Brain microvascular endothelial cell (primary cell): ENCODE results near the gene B3GNT4.

Source experiments
- DNase-seq: peaks from one replicate; pipeline ENCODE4 v3.0.0-alpha.2; 2020
- H3K27ac ChIP-seq: fragments of 250-450 bp; sonication (Bioruptor Pico); 2 replicates; pipeline ENCODE4 v1.5.1; 2020; ENCODE audit warnings: mild to moderate bottlenecking, moderate library complexity
- H3K27me3 ChIP-seq: fragments of 250-450 bp; sonication (Bioruptor Pico); replicated peaks from 2 replicates; pipeline ENCODE4 v1.5.1; 2020; ENCODE audit warnings: mild to moderate bottlenecking
- H3K36me3 ChIP-seq: fragments of 250-450 bp; sonication (Bioruptor Pico); replicated peaks from 2 replicates; pipeline ENCODE4 v1.5.1; 2020; ENCODE audit warnings: mild to moderate bottlenecking
- H3K4me3 ChIP-seq: 2 replicates; pipeline ENCODE4 v1.5.1; 2011; ENCODE audit warnings: low read depth, mild to moderate bottlenecking, control low read depth, low read length, moderate library complexity
- in situ Hi-C: cut with HindIII; loops from 2 replicates; pipeline ENCODE4 v1.10.0; 2017; ENCODE audit warnings: low sequenced_read_pairs, low pct_ligation_motif_present
- TF ChIP-seq, protein P1 (sequence below): IDR thresholded peaks from 2 replicates; pipeline ENCODE4 v1.5.1; 2011; ENCODE audit warnings: low read depth, mild to moderate bottlenecking, moderate library complexity, low read length, control low read depth, inconsistent platforms; ENCODE audit errors: missing control alignments

B3GNT4 gene

DNA sequence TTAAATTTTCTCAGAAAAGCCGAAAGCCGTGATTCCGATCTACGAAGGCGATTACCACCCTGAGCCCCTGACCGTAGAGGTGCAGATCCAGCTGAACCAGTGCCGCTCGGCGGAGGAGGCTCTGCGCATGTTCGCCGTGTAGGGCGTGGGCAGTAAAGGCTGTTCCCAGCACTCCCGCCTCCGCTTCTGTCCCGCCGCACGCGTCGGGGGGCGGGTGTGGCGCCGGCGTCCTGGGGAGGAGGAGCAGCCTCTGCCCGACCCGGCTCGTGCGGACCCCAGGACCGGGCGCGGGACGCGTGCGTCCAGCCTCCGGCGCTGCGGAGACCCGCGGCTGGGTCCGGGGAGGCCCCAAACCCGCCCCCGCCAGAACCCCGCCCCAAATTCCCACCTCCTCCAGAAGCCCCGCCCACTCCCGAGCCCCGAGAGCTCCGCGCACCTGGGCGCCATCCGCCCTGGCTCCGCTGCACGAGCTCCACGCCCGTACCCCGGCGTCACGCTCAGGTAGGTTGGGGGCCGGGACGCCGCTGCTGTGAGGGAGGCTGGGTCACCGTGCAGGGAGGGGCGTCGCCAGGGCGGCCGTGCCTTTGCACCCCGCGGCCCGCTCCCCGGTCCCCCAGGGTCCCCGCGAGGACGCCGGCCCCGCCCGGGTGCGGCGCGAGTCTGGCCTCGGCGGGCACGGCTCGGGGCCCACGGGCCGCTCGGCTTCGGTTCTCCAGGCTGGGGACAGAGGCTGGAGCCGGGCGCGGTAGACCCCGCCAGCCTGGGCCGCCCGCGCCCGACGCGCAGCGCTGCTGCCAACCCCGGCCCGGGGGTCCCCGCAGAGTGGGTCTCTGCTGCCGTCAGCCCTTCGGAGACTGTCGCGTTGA is at the start of gene B3GNT4:
TSS of gene B3GNT4 (plus strand) at position 409 of the 866 bp plus-strand sequence. CDS start 910 bp downstream, outside the sequence.
- H3K27ac ChIP-seq = no peak within 1 kb of the TSS
- peaks cover 16% of the 10 kb centered on the region for H3K27me3 ChIP-seq
- H3K4me3 ChIP-seq = peak within 1 kb of the TSS; percentile 53
- in situ Hi-C loops = no loop called here
- H3K36me3 ChIP-seq = peaks cover 14% of the 10 kb centered on the region
- peak; percentile 24 for DNase-seq
- TF ChIP-seq, protein P1, sequence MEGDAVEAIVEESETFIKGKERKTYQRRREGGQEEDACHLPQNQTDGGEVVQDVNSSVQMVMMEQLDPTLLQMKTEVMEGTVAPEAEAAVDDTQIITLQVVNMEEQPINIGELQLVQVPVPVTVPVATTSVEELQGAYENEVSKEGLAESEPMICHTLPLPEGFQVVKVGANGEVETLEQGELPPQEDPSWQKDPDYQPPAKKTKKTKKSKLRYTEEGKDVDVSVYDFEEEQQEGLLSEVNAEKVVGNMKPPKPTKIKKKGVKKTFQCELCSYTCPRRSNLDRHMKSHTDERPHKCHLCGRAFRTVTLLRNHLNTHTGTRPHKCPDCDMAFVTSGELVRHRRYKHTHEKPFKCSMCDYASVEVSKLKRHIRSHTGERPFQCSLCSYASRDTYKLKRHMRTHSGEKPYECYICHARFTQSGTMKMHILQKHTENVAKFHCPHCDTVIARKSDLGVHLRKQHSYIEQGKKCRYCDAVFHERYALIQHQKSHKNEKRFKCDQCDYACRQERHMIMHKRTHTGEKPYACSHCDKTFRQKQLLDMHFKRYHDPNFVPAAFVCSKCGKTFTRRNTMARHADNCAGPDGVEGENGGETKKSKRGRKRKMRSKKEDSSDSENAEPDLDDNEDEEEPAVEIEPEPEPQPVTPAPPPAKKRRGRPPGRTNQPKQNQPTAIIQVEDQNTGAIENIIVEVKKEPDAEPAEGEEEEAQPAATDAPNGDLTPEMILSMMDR = no peak

DNA sequence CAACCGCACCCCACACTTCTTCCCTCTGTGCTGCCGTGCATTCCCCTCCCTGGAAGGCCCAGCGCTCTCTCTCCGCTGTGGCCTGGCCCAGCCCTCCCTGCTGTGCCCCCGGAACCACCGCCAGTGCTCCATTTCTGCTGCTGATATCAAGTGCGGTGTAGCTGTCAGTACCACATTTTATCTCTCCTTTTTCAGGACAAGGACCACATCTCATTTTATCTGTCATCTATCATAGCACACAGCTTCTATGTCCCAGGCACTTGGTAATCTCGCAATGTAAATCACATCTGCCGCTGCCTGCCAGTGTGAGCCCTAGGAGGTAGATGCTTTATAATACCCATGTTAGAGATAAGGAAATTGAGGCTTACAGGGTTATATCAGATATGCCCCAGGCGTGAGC is 47.8 kb upstream of the B3GNT4 start:
- Histone ChIP-seq H3K27me3 (no peaks in the 10 kb centered on the region), H3K27ac (no peak overlapping the region), H3K4me3 (no peak overlapping the region), H3K36me3 (no peaks in the 10 kb centered on the region)
- DNase-seq = no peak
- TF ChIP-seq, protein P1 = no peak
- in situ Hi-C loops = no loop called here

DNA sequence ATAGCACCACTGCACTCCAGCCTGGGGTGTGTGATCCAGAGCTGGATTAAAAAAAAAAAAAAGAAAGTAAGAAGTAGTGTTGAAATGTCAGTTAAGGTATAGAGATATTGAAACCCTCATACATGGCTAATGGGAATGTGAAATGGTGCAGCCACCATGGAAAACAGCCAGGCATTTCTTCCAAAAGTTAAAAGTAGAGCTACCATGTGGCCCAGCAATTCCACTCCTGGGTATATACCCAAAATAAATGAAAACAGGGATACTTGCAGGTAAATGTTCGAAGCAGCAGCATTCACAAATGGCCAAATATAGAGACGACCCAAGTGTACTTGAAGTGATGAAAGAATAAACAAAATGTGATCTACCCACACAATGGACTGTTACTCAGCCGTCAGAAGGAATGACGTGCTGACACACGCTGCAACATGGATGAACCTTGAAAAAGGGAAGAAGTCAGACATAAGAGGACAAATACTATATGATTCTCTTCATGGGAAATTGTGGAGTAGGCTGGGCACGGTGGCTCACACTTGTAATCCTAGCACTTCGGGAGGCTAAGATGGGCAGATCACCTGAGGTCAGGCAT is 44.7 kb upstream of the B3GNT4 start:
- Histone ChIP-seq H3K36me3 (no peaks in the 10 kb centered on the region), H3K27me3 (no peaks in the 10 kb centered on the region), H3K4me3 (no peak overlapping the region), H3K27ac (no peak overlapping the region)
- TF ChIP-seq, protein P1 = no peak
- no peak for DNase-seq
- in situ Hi-C loops = no loop called here

DNA sequence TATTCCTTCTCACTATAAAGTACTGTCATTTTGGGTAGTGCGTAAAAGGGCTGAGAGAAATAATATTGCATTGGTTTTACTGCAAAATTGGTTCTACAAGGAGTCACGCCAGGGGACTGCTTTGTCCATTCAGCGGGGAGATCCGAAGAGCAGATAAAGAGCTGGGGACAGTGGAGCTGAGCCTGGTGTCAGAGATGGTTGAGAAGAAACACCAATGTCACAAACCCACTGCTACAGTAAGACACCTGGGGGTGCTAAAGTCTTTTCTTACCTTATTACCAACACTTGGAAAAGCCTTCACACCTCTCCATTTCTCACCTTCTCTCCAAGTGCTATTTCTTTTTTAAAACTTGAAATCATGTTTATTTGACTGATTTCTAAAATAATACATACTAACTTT is 43.6 kb upstream of the B3GNT4 start:
- Histone ChIP-seq H3K4me3 (no peak overlapping the region), H3K27me3 (no peaks in the 10 kb centered on the region), H3K36me3 (no peaks in the 10 kb centered on the region), H3K27ac (no peak overlapping the region)
- TF ChIP-seq, protein P1 = peak; percentile 13
- in situ Hi-C loops = no loop called here
- DNase-seq = no peak

DNA sequence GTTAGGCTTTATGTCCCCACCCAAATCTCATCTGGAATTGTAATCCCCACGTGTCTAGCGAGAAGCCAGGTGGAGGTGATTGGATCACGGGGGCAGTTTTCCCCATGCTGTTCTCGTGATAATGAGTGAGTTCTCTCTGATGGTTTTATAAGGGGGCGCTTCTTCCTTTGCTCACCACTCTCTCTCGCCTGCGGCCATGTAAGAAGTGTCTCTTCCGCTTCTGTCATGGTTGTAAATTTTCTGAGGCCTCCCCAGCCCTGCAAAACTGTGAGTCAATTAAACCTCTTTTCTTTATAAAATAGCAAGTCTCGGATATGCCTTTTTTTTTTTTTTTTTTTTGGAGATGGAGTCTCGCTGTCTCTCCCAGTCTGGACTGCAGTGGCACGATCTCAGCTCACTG is 42.7 kb upstream of the B3GNT4 start:
- DNase-seq = no peak
- H3K4me3 ChIP-seq = no peak overlapping the region
- H3K27me3 ChIP-seq = no peaks in the 10 kb centered on the region
- TF ChIP-seq, protein P1 = no peak
- H3K27ac ChIP-seq = no peak overlapping the region
- in situ Hi-C loops = no loop called here
- no peaks in the 10 kb centered on the region for H3K36me3 ChIP-seq
